ENCODE results near the gene ACVR2B. TPM values are rescaled to one million over a fixed set of nuclear protein-coding genes. Genes with fewer than 3 reads are reported as not detected.

ACVR2B gene
- polyA plus RNA-seq, 1 donor from 2014 or later, result 33.3 TPM

DNA sequence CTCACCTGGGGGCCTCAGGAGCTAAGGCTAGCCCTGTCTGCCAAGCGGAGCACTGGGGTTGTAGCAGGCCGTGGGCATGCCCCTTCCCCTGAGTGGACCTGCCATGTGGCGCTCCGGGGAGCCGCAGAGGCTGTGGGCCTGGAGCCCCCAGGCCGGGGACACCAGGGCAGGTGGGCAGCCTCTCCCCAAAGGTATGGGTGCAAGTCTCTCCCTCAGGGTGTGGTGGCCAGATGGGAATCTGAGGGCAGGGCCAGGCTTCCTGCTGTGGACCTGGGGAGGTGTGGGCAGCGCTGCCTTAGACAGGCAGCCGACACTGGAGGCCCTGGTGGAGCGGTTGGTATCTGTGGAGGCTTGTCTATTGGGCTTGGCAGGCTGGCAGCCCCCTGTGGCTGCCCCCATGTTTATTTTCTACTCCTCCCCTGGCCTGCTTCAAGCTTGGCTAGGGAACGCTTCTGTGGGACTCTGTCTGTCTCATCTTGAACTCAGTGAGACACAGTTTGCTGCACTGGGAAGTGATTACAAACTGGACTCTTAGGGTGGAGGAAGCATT is 5.9 kb downstream of the ACVR2B start:
- H3K27ac ChIP-seq (ENCODE audit: low read length), result no peak overlapping the region
- H3K36me3 ChIP-seq (ENCODE audit: insufficient read depth, low read length), result no peaks in the 10 kb centered on the region
- peaks cover 96% of the 10 kb centered on the region for H3K79me2 ChIP-seq (replicated peaks; ENCODE audit: insufficient read depth, low read length)
- no peak overlapping the region for H2AFZ ChIP-seq (ENCODE audit: low read depth, low read length)
- H3K27me3 ChIP-seq (ENCODE audit: insufficient read depth, low read depth, low read length), result no peaks in the 10 kb centered on the region
- no peak overlapping the region for H3K4me2 ChIP-seq (ENCODE audit: low read length)
- TF ChIP-seq, protein P1, sequence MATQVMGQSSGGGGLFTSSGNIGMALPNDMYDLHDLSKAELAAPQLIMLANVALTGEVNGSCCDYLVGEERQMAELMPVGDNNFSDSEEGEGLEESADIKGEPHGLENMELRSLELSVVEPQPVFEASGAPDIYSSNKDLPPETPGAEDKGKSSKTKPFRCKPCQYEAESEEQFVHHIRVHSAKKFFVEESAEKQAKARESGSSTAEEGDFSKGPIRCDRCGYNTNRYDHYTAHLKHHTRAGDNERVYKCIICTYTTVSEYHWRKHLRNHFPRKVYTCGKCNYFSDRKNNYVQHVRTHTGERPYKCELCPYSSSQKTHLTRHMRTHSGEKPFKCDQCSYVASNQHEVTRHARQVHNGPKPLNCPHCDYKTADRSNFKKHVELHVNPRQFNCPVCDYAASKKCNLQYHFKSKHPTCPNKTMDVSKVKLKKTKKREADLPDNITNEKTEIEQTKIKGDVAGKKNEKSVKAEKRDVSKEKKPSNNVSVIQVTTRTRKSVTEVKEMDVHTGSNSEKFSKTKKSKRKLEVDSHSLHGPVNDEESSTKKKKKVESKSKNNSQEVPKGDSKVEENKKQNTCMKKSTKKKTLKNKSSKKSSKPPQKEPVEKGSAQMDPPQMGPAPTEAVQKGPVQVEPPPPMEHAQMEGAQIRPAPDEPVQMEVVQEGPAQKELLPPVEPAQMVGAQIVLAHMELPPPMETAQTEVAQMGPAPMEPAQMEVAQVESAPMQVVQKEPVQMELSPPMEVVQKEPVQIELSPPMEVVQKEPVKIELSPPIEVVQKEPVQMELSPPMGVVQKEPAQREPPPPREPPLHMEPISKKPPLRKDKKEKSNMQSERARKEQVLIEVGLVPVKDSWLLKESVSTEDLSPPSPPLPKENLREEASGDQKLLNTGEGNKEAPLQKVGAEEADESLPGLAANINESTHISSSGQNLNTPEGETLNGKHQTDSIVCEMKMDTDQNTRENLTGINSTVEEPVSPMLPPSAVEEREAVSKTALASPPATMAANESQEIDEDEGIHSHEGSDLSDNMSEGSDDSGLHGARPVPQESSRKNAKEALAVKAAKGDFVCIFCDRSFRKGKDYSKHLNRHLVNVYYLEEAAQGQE (IDR thresholded peaks at IDR 0.05; ENCODE audit: borderline replicate concordance), result no peak
- TF ChIP-seq EZH2 (IDR thresholded peaks at IDR 0.05; ENCODE audit: borderline replicate concordance, insufficient read depth, low read length, poor library complexity, severe bottlenecking), result no peak
- no peak for TF ChIP-seq TAF1 (IDR thresholded peaks at IDR 0.05; ENCODE audit: low read depth)
- TF ChIP-seq, protein P2, sequence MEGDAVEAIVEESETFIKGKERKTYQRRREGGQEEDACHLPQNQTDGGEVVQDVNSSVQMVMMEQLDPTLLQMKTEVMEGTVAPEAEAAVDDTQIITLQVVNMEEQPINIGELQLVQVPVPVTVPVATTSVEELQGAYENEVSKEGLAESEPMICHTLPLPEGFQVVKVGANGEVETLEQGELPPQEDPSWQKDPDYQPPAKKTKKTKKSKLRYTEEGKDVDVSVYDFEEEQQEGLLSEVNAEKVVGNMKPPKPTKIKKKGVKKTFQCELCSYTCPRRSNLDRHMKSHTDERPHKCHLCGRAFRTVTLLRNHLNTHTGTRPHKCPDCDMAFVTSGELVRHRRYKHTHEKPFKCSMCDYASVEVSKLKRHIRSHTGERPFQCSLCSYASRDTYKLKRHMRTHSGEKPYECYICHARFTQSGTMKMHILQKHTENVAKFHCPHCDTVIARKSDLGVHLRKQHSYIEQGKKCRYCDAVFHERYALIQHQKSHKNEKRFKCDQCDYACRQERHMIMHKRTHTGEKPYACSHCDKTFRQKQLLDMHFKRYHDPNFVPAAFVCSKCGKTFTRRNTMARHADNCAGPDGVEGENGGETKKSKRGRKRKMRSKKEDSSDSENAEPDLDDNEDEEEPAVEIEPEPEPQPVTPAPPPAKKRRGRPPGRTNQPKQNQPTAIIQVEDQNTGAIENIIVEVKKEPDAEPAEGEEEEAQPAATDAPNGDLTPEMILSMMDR (IDR thresholded peaks at IDR 0.05; ENCODE audit: poor library complexity, severe bottlenecking), result no peak
- no peak for TF ChIP-seq EP300 (conservative IDR thresholded peaks at IDR 0.05; ENCODE audit: poor library complexity, severe bottlenecking)
- TF ChIP-seq SMC3 (conservative IDR thresholded peaks at IDR 0.05; ENCODE audit: poor library complexity), result no peak
- TF ChIP-seq RAD21 (conservative IDR thresholded peaks at IDR 0.05), result no peak
- TF ChIP-seq POLR2AphosphoS5 (IDR thresholded peaks at IDR 0.05), result no peak
- no peak for TF ChIP-seq MXI1 (conservative IDR thresholded peaks at IDR 0.05; ENCODE audit: poor library complexity, severe bottlenecking)
- H3F3A ChIP-seq (ENCODE audit: insufficient read depth, low read length, poor library complexity, severe bottlenecking), result no peaks in the 10 kb centered on the region
- no peaks in the 10 kb centered on the region for H3K9me2 ChIP-seq (ENCODE audit: insufficient read depth, low read length)
- H3K4me3 ChIP-seq (ENCODE audit: low read length), result no peak overlapping the region
- peaks cover 20% of the 10 kb centered on the region for H4K20me1 ChIP-seq (ENCODE audit: insufficient read depth)
- no peak overlapping the region for H3K9ac ChIP-seq (ENCODE audit: low read length)
- no peaks in the 10 kb centered on the region for H3K9me3 ChIP-seq (ENCODE audit: low read length)

DNA sequence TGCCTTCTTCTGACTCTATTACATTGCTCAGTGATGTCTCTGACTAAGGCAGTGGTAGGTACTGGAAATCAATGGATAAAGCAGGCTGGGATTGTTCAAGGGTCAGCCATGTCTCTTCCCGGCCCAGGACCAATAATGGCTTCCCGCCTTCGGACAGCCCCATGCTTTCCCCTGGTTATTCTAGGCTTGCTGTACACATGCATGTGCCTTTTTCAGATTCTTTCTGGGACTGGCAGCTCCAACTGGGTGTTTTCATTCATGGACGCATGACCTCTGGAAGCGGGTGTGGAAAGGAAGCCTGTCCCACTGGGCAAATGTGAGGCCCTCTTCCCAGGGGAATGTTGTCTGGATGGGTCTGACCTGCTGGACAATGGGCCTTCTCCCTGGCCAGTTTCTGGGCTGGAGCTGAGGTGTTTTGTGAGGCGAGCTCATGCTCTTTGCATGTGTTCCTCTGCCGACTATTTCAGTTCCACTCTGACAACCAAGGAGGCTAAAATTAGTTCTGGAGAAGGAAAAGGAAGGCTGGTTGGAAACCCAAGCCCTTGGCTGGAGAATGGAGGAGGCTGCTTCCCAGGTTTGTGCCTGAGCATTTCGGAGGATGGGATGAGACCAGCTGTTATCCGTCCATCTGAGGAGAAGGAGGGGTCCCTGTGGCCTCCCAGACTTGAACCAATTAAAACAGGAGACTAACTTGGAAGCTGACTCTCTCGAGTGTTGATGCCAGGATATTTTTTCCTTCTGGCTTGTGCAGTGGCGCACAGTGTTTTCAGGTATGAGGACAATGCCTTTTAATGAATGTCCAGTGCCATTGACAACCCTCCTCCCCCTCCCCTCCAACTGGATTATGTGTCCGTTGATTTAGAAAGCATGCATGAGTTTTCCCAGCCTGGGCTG is 6.9 kb downstream of the ACVR2B start:
- Histone ChIP-seq H4K20me1 (ENCODE audit: insufficient read depth) (peaks cover 19% of the 10 kb centered on the region), H2AFZ (ENCODE audit: low read depth, low read length) (no peak overlapping the region), H3K4me3 (ENCODE audit: low read length) (no peak overlapping the region), H3K79me2 (replicated peaks; ENCODE audit: insufficient read depth, low read length) (peaks cover 96% of the 10 kb centered on the region), H3F3A (ENCODE audit: insufficient read depth, low read length, poor library complexity, severe bottlenecking) (peaks cover under 1% of the 10 kb centered on the region), H3K27me3 (ENCODE audit: insufficient read depth, low read depth, low read length) (no peaks in the 10 kb centered on the region), H3K9me3 (ENCODE audit: low read length) (no peaks in the 10 kb centered on the region), H3K27ac (ENCODE audit: low read length) (no peak overlapping the region), H3K4me2 (ENCODE audit: low read length) (no peak overlapping the region), H3K36me3 (ENCODE audit: insufficient read depth, low read length) (no peaks in the 10 kb centered on the region), H3K9me2 (ENCODE audit: insufficient read depth, low read length) (no peaks in the 10 kb centered on the region), H3K9ac (ENCODE audit: low read length) (no peak overlapping the region)
- TF ChIP-seq, protein P2 (IDR thresholded peaks at IDR 0.05; ENCODE audit: poor library complexity, severe bottlenecking), result no peak
